Esophagus squamous epithelium (tissue), 5 donors: ENCODE measurements around the gene MTERF4. TPM values are rescaled to one million over a fixed set of nuclear protein-coding genes. Genes with fewer than 3 reads are reported as not detected.

Source experiments
- DNase-seq: peaks from one replicate; lab custom pipeline; 2025; lab: John Stamatoyannopoulos, UW
- H3K27ac ChIP-seq, 4 donors: fragments of 200-600 bp; sonication (generic); one replicate each; pipeline ENCODE4 v1.5.1; 2016 to 2019; ENCODE audit warnings: mild to moderate bottlenecking in 1 of 4
- H3K27me3 ChIP-seq, 4 donors: fragments of 200-600 bp; sonication (generic); 1 replicate in 3 of 4; 2 replicates in 1 of 4; pipeline versions ENCODE4 v1.5.1 to v1.6.0; 2017 to 2021; ENCODE audit warnings: antibody characterized with exemption in 1 of 4
- H3K36me3 ChIP-seq, 3 donors: fragments of 200-600 bp; sonication (generic); one replicate each; pipeline ENCODE4 v1.5.1; 2016 to 2019
- H3K4me1 ChIP-seq, 3 donors: fragments of 200-600 bp; sonication (generic); one replicate each; pipeline ENCODE4 v1.5.1; 2017 to 2019
- H3K4me3 ChIP-seq, 4 donors: fragments of 200-600 bp; sonication (generic); 1 replicate in 3 of 4; 2 replicates in 1 of 4; pipeline ENCODE4 v1.5.1; 2016 to 2019; ENCODE audit warnings: mild to moderate bottlenecking in 2 of 4, moderate library complexity in 1 of 4
- H3K9me3 ChIP-seq, 3 donors: fragments of 200-600 bp; sonication (generic); one replicate each; pipeline ENCODE4 v1.5.1; 2016 to 2019
- CTCF ChIP-seq, 6 experiments: fragments of 450-650 bp in 4 of 6; fragments of 200-600 bp in 2 of 6; sonication (generic) in 2 of 6; IDR thresholded peaks; one replicate each; pipeline ENCODE4 v1.5.1; 2016 to 2019; ENCODE audit warnings: antibody characterized with exemption in 6 of 6, mild to moderate bottlenecking in 4 of 6, moderate library complexity in 4 of 6
- POLR2A ChIP-seq, 4 donors: fragments of 450-650 bp; IDR thresholded peaks; one replicate each; pipeline ENCODE4 v1.6.1; 2017; ENCODE audit warnings: antibody characterized with exemption in 4 of 4, mild to moderate bottlenecking in 4 of 4, moderate library complexity in 3 of 4
- WGBS, 2 donors: methylation state at CpG; one replicate each; pipeline ENCODE4 v1.1.5; 2018; 5-methylcytosine and 5-hydroxymethylcytosine counted together
- intact Hi-C: fragments of 100-400 bp; cut with DNase I; formaldehyde crosslinking; loops from one replicate; pipeline ENCODE4 v1.15.0; 2022
- total RNA-seq, 4 donors: library from RNA; depleted of rRNA; stranded (reverse); fragments of >200 nt; gene quantifications; one replicate each; pipeline ENCODE4 v1.1.0, GENCODE V29; 2016
- donor health status: DM: yes; HTN: yes; CAD: no.

MTERF4 gene
- total RNA-seq, 4 donors from 2014 or later = 27.7 to 37.0 (median 35.4) TPM

GRCh38 chr2:241069821-241070281 lies 32.2 kb downstream of the MTERF4 start:
- Histone ChIP-seq H3K36me3 (peaks cover 0 to 94% (median 5%) of the 10 kb centered on the region in 3 donors), H3K27ac (no peak overlapping the region), H3K4me1 (no peaks in the 10 kb centered on the region), H3K9me3 (no peaks in the 10 kb centered on the region), H3K4me3 (no peak overlapping the region), H3K27me3 (no peaks in the 10 kb centered on the region)
- DNase-seq = no peak
- TF ChIP-seq CTCF (IDR thresholded peaks at IDR 0.05) (no peak), POLR2A (IDR thresholded peaks at IDR 0.05) (no peak)
- intact Hi-C loops = no loop called here
- 100% methylated on average over 1 of the region's 26 CpGs; no CpG with 5 or more reads in 1 of the 2 donors for WGBS, 2 donors

GRCh38 chr2:241068942-241069810 lies 32.9 kb downstream of the MTERF4 start:
- 82 to 89% methylated on average over 3 to 8 of the region's 28 CpGs for WGBS, 2 donors
- H3K27me3 ChIP-seq = peaks cover 0 to 3% (median 0%) of the 10 kb centered on the region in 4 donors
- H3K9me3 ChIP-seq = no peaks in the 10 kb centered on the region
- intact Hi-C loops = no loop called here
- TF ChIP-seq POLR2A (IDR thresholded peaks at IDR 0.05) (no peak), CTCF (IDR thresholded peaks at IDR 0.05) (no peak)
- H3K27ac ChIP-seq = no peak overlapping the region
- H3K4me3 ChIP-seq = no peak overlapping the region
- H3K36me3 ChIP-seq = peaks cover 0 to 88% (median 5%) of the 10 kb centered on the region in 3 donors
- H3K4me1 ChIP-seq = peaks cover 0 to 6% (median 3%) of the 10 kb centered on the region in 3 donors
- no peak for DNase-seq

- peaks cover 0 to 79% (median 0%) of the 10 kb centered on the region in 3 donors for H3K36me3 ChIP-seq
- peaks cover 0 to 10% (median 0%) of the 10 kb centered on the region in 4 donors for H3K27me3 ChIP-seq
- TF ChIP-seq POLR2A (IDR thresholded peaks at IDR 0.05) (no peak), CTCF (IDR thresholded peaks at IDR 0.05) (no peak)
- intact Hi-C loops = no loop called here
- no peaks in the 10 kb centered on the region for H3K9me3 ChIP-seq
- no peak overlapping the region for H3K4me3 ChIP-seq
- no peak overlapping the region for H3K27ac ChIP-seq
- peaks cover under 1 to 14% (median 10%) of the 10 kb centered on the region in 3 donors for H3K4me1 ChIP-seq
- no peak for DNase-seq
- 81 to 82% methylated on average over 3 to 12 of the region's 25 CpGs for WGBS, 2 donors
Measured at GRCh38 chr2:241068136-241068941, 33.7 kb downstream of the MTERF4 start.

DNA sequence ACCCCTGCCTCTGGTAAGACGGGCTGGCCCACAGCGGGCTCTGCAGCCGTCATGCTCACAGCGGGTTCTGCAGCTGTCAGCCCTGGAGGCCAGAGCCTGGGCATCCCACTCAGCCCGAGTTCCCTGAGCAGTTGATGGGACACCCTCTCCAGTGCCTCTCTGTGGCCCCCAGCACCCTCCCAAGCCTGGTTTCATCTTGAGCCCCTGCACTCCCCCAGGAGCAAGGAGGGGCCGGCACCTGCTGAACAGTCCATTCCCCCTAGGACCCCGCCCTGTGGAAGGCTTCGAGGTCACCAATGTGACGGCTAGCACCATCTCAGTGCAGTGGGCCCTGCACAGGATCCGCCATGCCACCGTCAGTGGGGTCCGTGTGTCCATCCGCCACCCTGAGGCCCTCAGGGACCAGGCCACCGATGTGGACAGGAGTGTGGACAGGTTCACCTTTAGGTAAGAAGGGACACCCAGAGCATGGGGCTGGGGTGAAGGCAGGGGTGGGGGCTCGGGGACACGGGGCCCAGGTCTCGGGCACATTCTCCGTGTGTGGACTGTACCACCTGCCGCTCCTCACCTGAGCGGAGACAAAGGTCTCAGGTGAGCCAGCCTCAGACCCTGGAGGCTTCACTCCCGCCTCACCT lies 34.5 kb downstream of the MTERF4 start:
- TF ChIP-seq CTCF (IDR thresholded peaks at IDR 0.05) (no peak), POLR2A (IDR thresholded peaks at IDR 0.05) (no peak)
- Histone ChIP-seq H3K27ac (no peak overlapping the region), H3K9me3 (no peaks in the 10 kb centered on the region), H3K4me1 (peaks cover 8 to 22% (median 16%) of the 10 kb centered on the region in 3 donors), H3K27me3 (peaks cover 0 to 13% (median 0%) of the 10 kb centered on the region in 4 donors), H3K4me3 (no peak overlapping the region), H3K36me3 (peaks cover 0 to 72% (median 0%) of the 10 kb centered on the region in 3 donors)
- intact Hi-C loops = no loop called here
- 87 to 96% methylated on average over 4 to 6 of the region's 21 CpGs for WGBS, 2 donors
- DNase-seq = no peak
